ENCODE results near the gene SCRG1.
A peak's percentile ranks its signal among the peaks of the same experiment; 100 is the strongest.

Gene SCRG1

GRCh38 chr4:173360587-173361221, 38.2 kb downstream of the SCRG1 start:
- DNase-seq: no peak

- DNase-seq: no peak
Measured at GRCh38 chr4:173357939-173358338, 41.0 kb downstream of the SCRG1 start.

GRCh38 chr4:173347467-173347866, 51.4 kb downstream of the SCRG1 start:
- DNase-seq: no peak

- peak; percentile 84 for DNase-seq
Measured at GRCh38 chr4:173346074-173346473, 52.8 kb downstream of the SCRG1 start.

GRCh38 chr4:173345648-173346047, 53.3 kb downstream of the SCRG1 start:
- no peak for DNase-seq

- DNase-seq: no peak
Measured at GRCh38 chr4:173343832-173344397, 55.0 kb downstream of the SCRG1 start.

GRCh38 chr4:173337463-173337862, 61.5 kb downstream of the SCRG1 start:
- no peak for DNase-seq

- DNase-seq: peak; percentile 91
Measured at GRCh38 chr4:173334891-173335752, 63.8 kb downstream of the SCRG1 start.

Measured in fibroblast of skin of back (primary cell).